NT2/D1 (cell line): Measurements from ENCODE around the gene C11orf24.

Experiments used
- SUZ12 ChIP-seq: IDR thresholded peaks from 2 replicates; pipeline ENCODE4 v1.6.1; 2011; ENCODE audit not compliant: insufficient read length, insufficient read depth; ENCODE audit errors: extremely low read depth
- YY1 ChIP-seq: IDR thresholded peaks from 2 replicates; pipeline ENCODE4 v1.6.1; 2011; ENCODE audit not compliant: insufficient read length, insufficient read depth

GRCh38 chr11:68306636-68307035, 34.9 kb upstream of the C11orf24 start:
- TF ChIP-seq SUZ12 (no peak), YY1 (no peak)
